Body of pancreas (tissue), 4 donors: ENCODE results near the gene SARS1. TPM values are rescaled to one million over a fixed set of nuclear protein-coding genes. Genes with fewer than 3 reads are reported as not detected.
A peak's percentile ranks its signal among the peaks of the same experiment; 100 is the strongest.

ENCODE experiments used
- ATAC-seq: fragments of 150-250 bp; one replicate; pipeline ENCODE4 v1.9.1; 2016
- DNase-seq, 4 donors: peaks; one replicate each; pipeline ENCODE4 v3.0.0-alpha.2; 2019
- H3K27ac ChIP-seq, 4 donors: fragments of 200-600 bp; sonication (generic); 1 replicate in 3 of 4; 2 replicates in 1 of 4; pipeline versions ENCODE4 v1.5.1 to v1.6.1; 2016 to 2019; ENCODE audit warnings: mild to moderate bottlenecking in 1 of 4, mixed read lengths in 1 of 4, moderate library complexity in 1 of 4
- H3K27me3 ChIP-seq, 2 donors: fragments of 200-600 bp; sonication (generic); one replicate each; pipeline ENCODE4 v1.6.0; 2016; ENCODE audit warnings: mild to moderate bottlenecking in 1 of 2
- H3K36me3 ChIP-seq, 2 donors: fragments of 200-600 bp; sonication (generic); replicated peaks in 1 of 2; 2 replicates each; pipeline ENCODE4 v1.5.1; 2016; ENCODE audit warnings: low read depth in 2 of 2; ENCODE audit not compliant: insufficient read depth in 1 of 2
- H3K4me1 ChIP-seq: fragments of 200-600 bp; sonication (generic); one replicate; pipeline ENCODE4 v1.6.0; 2016
- H3K4me3 ChIP-seq, 2 donors: fragments of 200-600 bp; sonication (generic); 1 replicate in 1 of 2; 2 replicates in 1 of 2; pipeline ENCODE4 v1.5.1; 2016 to 2019
- H3K9me3 ChIP-seq, 3 donors: fragments of 200-600 bp; sonication (generic); 1 replicate in 2 of 3; 2 replicates in 1 of 3; pipeline ENCODE4 v1.5.1; 2016
- POLR2A ChIP-seq, 3 donors: fragments of 450-650 bp; IDR thresholded peaks; one replicate each; pipeline ENCODE4 v1.6.1; 2016; ENCODE audit warnings: antibody characterized with exemption in 3 of 3, mild to moderate bottlenecking in 2 of 3
- WGBS, 2 donors: methylation state at CpG; one replicate each; pipeline ENCODE4 v1.1.5; 2017; 5-methylcytosine and 5-hydroxymethylcytosine counted together
- intact Hi-C: fragments of 100-400 bp; cut with DNase I; formaldehyde crosslinking; loops from one replicate; pipeline ENCODE4 v1.15.1; 2023
- total RNA-seq, 2 donors: library from RNA; depleted of rRNA; stranded (reverse); fragments of >200 nt; gene quantifications; one replicate each; pipeline ENCODE4 v1.1.0, GENCODE V29; 2016
- TF ChIP-seq, protein P1 (sequence below), 7 experiments: fragments of 450-650 bp in 4 of 7; fragments of 200-600 bp in 3 of 7; sonication (generic) in 3 of 7; IDR thresholded peaks; one replicate each; pipeline ENCODE4 v1.5.1; 2016 to 2019; ENCODE audit warnings: antibody characterized with exemption in 7 of 7

SARS1 gene
- total RNA-seq, 2 donors from 2014 or later, result 65.3 to 123 TPM

DNA sequence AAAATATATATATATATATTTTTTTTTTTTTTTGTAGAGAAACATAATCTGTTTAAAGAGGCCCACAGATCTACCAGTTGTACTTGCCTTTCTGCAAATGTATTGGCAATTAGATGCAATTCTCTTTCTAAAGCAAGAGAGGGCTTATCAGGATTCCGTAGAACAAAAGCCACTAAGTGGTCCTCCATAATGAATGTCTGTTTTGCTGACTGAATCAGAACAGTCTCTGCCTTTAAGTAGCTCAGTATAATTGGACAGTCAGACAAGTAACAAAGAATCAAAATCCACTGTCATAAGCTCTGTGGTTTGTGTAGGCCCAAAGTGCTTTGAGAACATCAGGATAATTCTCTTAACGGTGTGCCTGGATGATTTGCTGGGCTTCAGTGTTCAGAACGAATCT is 17.3 kb downstream of the SARS1 start:
- DNase-seq, result no peak
- Histone ChIP-seq H3K36me3 (peaks cover 15 to 44% of the 10 kb centered on the region in 2 donors), H3K27me3 (no peaks in the 10 kb centered on the region), H3K4me1 (no peaks in the 10 kb centered on the region), H3K9me3 (no peaks in the 10 kb centered on the region), H3K27ac (no peak overlapping the region), H3K4me3 (no peak overlapping the region)
- intact Hi-C loops, result no loop called here
- no peak for ATAC-seq
- TF ChIP-seq, protein P1, sequence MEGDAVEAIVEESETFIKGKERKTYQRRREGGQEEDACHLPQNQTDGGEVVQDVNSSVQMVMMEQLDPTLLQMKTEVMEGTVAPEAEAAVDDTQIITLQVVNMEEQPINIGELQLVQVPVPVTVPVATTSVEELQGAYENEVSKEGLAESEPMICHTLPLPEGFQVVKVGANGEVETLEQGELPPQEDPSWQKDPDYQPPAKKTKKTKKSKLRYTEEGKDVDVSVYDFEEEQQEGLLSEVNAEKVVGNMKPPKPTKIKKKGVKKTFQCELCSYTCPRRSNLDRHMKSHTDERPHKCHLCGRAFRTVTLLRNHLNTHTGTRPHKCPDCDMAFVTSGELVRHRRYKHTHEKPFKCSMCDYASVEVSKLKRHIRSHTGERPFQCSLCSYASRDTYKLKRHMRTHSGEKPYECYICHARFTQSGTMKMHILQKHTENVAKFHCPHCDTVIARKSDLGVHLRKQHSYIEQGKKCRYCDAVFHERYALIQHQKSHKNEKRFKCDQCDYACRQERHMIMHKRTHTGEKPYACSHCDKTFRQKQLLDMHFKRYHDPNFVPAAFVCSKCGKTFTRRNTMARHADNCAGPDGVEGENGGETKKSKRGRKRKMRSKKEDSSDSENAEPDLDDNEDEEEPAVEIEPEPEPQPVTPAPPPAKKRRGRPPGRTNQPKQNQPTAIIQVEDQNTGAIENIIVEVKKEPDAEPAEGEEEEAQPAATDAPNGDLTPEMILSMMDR (IDR thresholded peaks at IDR 0.05), result no peak
- no peak for TF ChIP-seq POLR2A (IDR thresholded peaks at IDR 0.05)
- WGBS, 2 donors, result 63 to 72% methylated on average over 3 of the region's 3 CpGs

DNA sequence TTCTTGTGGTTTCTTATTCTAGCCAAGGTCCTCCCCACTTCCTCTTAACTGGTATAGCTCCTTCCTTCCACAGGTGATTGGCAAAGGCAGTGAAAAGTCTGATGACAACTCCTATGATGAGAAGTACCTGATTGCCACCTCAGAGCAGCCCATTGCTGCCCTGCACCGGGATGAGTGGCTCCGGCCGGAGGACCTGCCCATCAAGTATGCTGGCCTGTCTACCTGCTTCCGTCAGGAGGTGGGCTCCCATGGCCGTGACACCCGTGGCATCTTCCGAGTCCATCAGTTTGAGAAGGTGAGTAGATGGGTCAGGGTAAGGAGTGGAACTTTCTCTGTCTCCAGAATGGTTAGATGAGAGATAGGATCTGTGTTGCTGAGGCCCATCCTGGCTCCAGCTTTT is 21.4 kb downstream of the SARS1 start:
- Histone ChIP-seq H3K27me3 (no peaks in the 10 kb centered on the region), H3K27ac (no peak overlapping the region), H3K4me1 (peaks cover 7% of the 10 kb centered on the region), H3K4me3 (no peak overlapping the region), H3K9me3 (no peaks in the 10 kb centered on the region), H3K36me3 (peaks cover 7 to 50% of the 10 kb centered on the region in 2 donors)
- DNase-seq (no peak), ATAC-seq (no peak)
- TF ChIP-seq, protein P1 (IDR thresholded peaks at IDR 0.05), result no peak
- no peak for TF ChIP-seq POLR2A (IDR thresholded peaks at IDR 0.05)
- WGBS, 2 donors, result 95 to 100% methylated on average over 7 of the region's 7 CpGs
- intact Hi-C loops, result no loop called here

DNA sequence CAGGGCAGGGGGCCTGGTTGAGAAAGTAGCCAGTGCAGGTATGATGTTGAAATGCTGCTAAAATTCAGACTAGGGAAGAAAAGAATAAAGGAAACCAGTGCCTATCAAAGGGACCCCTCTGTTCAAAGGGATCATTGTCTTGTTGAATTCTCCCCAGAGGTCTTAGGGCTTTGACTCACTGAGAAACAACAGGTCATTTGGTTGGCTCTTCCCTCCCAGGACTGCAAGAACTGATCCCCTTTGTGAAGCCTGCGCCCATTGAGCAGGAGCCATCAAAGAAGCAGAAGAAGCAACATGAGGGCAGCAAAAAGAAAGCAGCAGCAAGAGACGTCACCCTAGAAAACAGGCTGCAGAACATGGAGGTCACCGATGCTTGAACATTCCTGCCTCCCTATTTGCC is 23.8 kb downstream of the SARS1 start:
- WGBS, 2 donors, result 89 to 90% methylated on average over 3 of the region's 3 CpGs
- no peaks in the 10 kb centered on the region for H3K27me3 ChIP-seq
- intact Hi-C loops, result no loop called here
- no peak overlapping the region for H3K4me3 ChIP-seq
- ATAC-seq (no peak), DNase-seq (no peak)
- H3K36me3 ChIP-seq, result peaks cover 7 to 37% of the 10 kb centered on the region in 2 donors
- TF ChIP-seq POLR2A (IDR thresholded peaks at IDR 0.05), result no peak
- TF ChIP-seq, protein P1 (IDR thresholded peaks at IDR 0.05), result no peak
- no peak overlapping the region for H3K27ac ChIP-seq
- peaks cover 29% of the 10 kb centered on the region for H3K4me1 ChIP-seq
- no peaks in the 10 kb centered on the region for H3K9me3 ChIP-seq

DNA sequence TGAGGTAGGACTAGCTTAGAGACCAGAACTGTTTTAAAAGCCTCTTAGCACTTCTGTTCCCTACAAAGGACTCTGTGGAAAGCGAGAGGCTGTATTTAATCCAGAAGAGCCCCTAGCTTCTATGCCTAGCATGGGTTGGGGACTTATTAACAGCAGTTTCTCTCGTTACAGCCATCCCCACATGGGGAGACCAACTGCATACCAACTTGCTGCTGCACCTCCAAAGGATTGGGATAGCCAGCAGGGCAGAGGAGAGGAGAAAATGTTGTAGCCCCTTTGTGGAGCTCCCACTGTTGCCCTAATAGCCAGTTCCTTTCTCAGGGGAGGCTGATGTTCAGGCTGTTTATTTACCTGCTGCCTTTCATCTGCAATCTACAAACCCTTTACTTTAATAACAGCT is 24.7 kb downstream of the SARS1 start:
- H3K9me3 ChIP-seq, result no peaks in the 10 kb centered on the region
- ATAC-seq (no peak), DNase-seq (no peak)
- 86 to 97% methylated on average over 2 of the region's 2 CpGs for WGBS, 2 donors
- H3K4me3 ChIP-seq, result no peak overlapping the region
- H3K36me3 ChIP-seq, result peaks cover 7 to 37% of the 10 kb centered on the region in 2 donors
- peaks cover 29% of the 10 kb centered on the region for H3K4me1 ChIP-seq
- H3K27me3 ChIP-seq, result no peaks in the 10 kb centered on the region
- intact Hi-C loops, result no loop called here
- no peak overlapping the region for H3K27ac ChIP-seq
- TF ChIP-seq POLR2A (IDR thresholded peaks at IDR 0.05), result no peak
- TF ChIP-seq, protein P1 (IDR thresholded peaks at IDR 0.05), result no peak

DNA sequence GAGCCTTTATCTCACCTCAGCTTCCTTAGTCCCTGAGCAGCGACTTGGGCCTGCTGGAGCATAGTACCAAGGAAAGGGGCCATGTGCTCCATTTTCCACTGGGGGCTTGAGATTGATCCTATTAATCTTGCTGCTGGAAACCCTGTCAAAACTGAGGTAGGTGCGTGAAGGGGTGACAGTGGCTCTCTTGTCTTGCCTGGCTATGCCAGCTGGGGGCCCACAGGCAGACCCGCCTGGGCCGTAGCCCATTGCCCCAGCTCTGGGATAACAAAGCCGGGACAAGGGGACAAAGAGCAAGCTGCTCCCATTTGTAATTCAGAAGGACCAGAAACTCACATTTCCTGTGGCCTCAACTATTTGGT is 25.3 kb downstream of the SARS1 start:
- Histone ChIP-seq H3K4me1 (peaks cover 29% of the 10 kb centered on the region), H3K9me3 (no peaks in the 10 kb centered on the region), H3K4me3 (no peak overlapping the region), H3K27ac (peak overlapping the region in 1 of 4 donors; percentile 33), H3K27me3 (no peaks in the 10 kb centered on the region), H3K36me3 (peaks cover 5 to 37% of the 10 kb centered on the region in 2 donors)
- intact Hi-C loops, result no loop called here
- ATAC-seq (no peak), DNase-seq (no peak)
- 71 to 76% methylated on average over 5 of the region's 5 CpGs for WGBS, 2 donors
- TF ChIP-seq, protein P1 (IDR thresholded peaks at IDR 0.05), result no peak
- no peak for TF ChIP-seq POLR2A (IDR thresholded peaks at IDR 0.05)
